LNCaP clone FGC (cell line): ENCODE data around the gene WFDC5.
A peak's percentile ranks its signal among the peaks of the same experiment; 100 is the strongest.
"Not testable (repeated sequence)": the region's sequence is repeated elsewhere in the genome, so short reads cannot be mapped to it uniquely, and the experiment has no call there.

Experiments
- DNase-seq: peaks from one replicate; pipeline ENCODE4 v3.0.0-alpha.2; 2011; ENCODE audit warnings: low read depth
- H3K4me3 ChIP-seq: 2 replicates; pipeline ENCODE4 v1.5.1; 2011; ENCODE audit warnings: mild to moderate bottlenecking, low read depth, low read length, control low read depth
- CTCF ChIP-seq: IDR thresholded peaks from 2 replicates; pipeline ENCODE4 v1.5.1; 2012; ENCODE audit warnings: mild to moderate bottlenecking; ENCODE audit not compliant: control insufficient read depth, insufficient read depth; ENCODE audit errors: extremely low read depth

The WFDC5 gene

GRCh38 chr20:45153147-45153546 lies 38.2 kb upstream of the WFDC5 start:
- peak; percentile 59 for DNase-seq
- no peak overlapping the region for H3K4me3 ChIP-seq
- TF ChIP-seq CTCF, result no peak

GRCh38 chr20:45152405-45152804 lies 37.4 kb upstream of the WFDC5 start:
- no peak for TF ChIP-seq CTCF
- DNase-seq, result no peak
- H3K4me3 ChIP-seq, result no peak overlapping the region

- no peak for DNase-seq
- no peak overlapping the region for H3K4me3 ChIP-seq
- no peak for TF ChIP-seq CTCF
Measured at GRCh38 chr20:45149062-45149461, 34.1 kb upstream of the WFDC5 start.

GRCh38 chr20:45140836-45141235 lies 25.9 kb upstream of the WFDC5 start:
- TF ChIP-seq CTCF, result no peak
- no peak for DNase-seq
- no peak overlapping the region for H3K4me3 ChIP-seq

- DNase-seq, result not testable (repeated sequence)
Measured at GRCh38 chr20:45139733-45140375, 24.9 kb upstream of the WFDC5 start.

GRCh38 chr20:45138561-45139300 lies 23.8 kb upstream of the WFDC5 start:
- no peak overlapping the region for H3K4me3 ChIP-seq
- peak; percentile 75 for TF ChIP-seq CTCF
- no peak for DNase-seq

More at GRCh38 chr20:45139733-45140375, 24.9 kb upstream of the WFDC5 start:
- not testable (repeated sequence) for H3K4me3 ChIP-seq

GRCh38 chr20:45136911-45137310 lies 21.9 kb upstream of the WFDC5 start:
- H3K4me3 ChIP-seq, result no peak overlapping the region
- no peak for DNase-seq
- TF ChIP-seq CTCF, result no peak
